DOHH2 (cell line): Measurements from ENCODE around the gene RAD23A.
"Not testable (repeated sequence)": the region's sequence is repeated elsewhere in the genome, so short reads cannot be mapped to it uniquely, and the experiment has no call there.

Experiments
- H3F3A ChIP-seq: fragments of 200-600 bp; sonication (generic), shearing (Covaris generic); 2 replicates; pipeline ENCODE4 v1.6.0; 2016; ENCODE audit warnings: antibody characterized with exemption, mild to moderate bottlenecking; ENCODE audit not compliant: control insufficient read depth, insufficient read depth
- H3K27ac ChIP-seq: fragments of 200-600 bp; sonication (generic); 2 replicates; pipeline ENCODE4 v1.5.1; 2014; ENCODE audit warnings: low read depth, mild to moderate bottlenecking, low read length, moderate library complexity
- H3K27me3 ChIP-seq: fragments of 200-600 bp; sonication (generic); 2 replicates; pipeline ENCODE4 v1.6.1; 2014; ENCODE audit warnings: mild to moderate bottlenecking, low read length, mixed read lengths; ENCODE audit not compliant: control insufficient read depth
- H3K36me3 ChIP-seq: fragments of 200-600 bp; sonication (generic); 2 replicates; pipeline ENCODE4 v1.6.1; 2014; ENCODE audit warnings: mild to moderate bottlenecking, low read length, moderate library complexity, mixed read lengths; ENCODE audit not compliant: control insufficient read depth
- H3K4me1 ChIP-seq: fragments of 200-600 bp; sonication (generic); 2 replicates; pipeline ENCODE4 v1.6.1; 2014; ENCODE audit warnings: mild to moderate bottlenecking, low read length, mixed read lengths; ENCODE audit not compliant: control insufficient read depth
- H3K4me2 ChIP-seq: fragments of 200-600 bp; sonication (generic); 2 replicates; pipeline ENCODE4 v1.6.0; 2014; ENCODE audit warnings: mild to moderate bottlenecking, low read length, moderate library complexity
- H3K4me3 ChIP-seq: fragments of 200-600 bp; sonication (generic); 2 replicates; pipeline ENCODE4 v1.5.1; 2014; ENCODE audit warnings: mild to moderate bottlenecking, low read length, mixed read lengths
- H3K79me2 ChIP-seq: fragments of 200-600 bp; sonication (generic); 2 replicates; pipeline ENCODE4 v1.6.1; 2014; ENCODE audit warnings: mild to moderate bottlenecking, low read length, mixed read lengths; ENCODE audit not compliant: control insufficient read depth
- H3K9me2 ChIP-seq: fragments of 200-600 bp; sonication (generic); replicated peaks from 2 replicates; pipeline ENCODE4 v1.6.1; 2014; ENCODE audit warnings: mild to moderate bottlenecking, low read length, mixed read lengths; ENCODE audit not compliant: control insufficient read depth
- H3K9me3 ChIP-seq: fragments of 200-600 bp; sonication (generic); 2 replicates; pipeline ENCODE4 v1.6.1; 2014; ENCODE audit warnings: antibody characterized with exemption, low read length, mixed read lengths; ENCODE audit not compliant: control insufficient read depth, insufficient read depth
- H4K20me1 ChIP-seq: fragments of 200-600 bp; sonication (generic); 2 replicates; pipeline ENCODE4 v1.6.0; 2014; ENCODE audit warnings: low read depth, mild to moderate bottlenecking, antibody characterized with exemption, low read length, moderate library complexity; ENCODE audit not compliant: control insufficient read depth, insufficient read depth
- EZH2phosphoT487 ChIP-seq: fragments of 200-600 bp; sonication (generic); IDR thresholded peaks from 2 replicates; pipeline ENCODE4 v1.6.1; 2017; ENCODE audit warnings: borderline replicate concordance, mild to moderate bottlenecking, antibody characterized with exemption, low read length, moderate library complexity, mixed read lengths
- TF ChIP-seq, protein P1 (sequence below): fragments of 200-600 bp; sonication (generic); IDR thresholded peaks from one replicate; pipeline ENCODE4 v1.5.1; 2014; ENCODE audit warnings: antibody characterized with exemption, mild to moderate bottlenecking, low read depth, low read length; ENCODE audit not compliant: poor library complexity, severe bottlenecking

The RAD23A gene

DNA sequence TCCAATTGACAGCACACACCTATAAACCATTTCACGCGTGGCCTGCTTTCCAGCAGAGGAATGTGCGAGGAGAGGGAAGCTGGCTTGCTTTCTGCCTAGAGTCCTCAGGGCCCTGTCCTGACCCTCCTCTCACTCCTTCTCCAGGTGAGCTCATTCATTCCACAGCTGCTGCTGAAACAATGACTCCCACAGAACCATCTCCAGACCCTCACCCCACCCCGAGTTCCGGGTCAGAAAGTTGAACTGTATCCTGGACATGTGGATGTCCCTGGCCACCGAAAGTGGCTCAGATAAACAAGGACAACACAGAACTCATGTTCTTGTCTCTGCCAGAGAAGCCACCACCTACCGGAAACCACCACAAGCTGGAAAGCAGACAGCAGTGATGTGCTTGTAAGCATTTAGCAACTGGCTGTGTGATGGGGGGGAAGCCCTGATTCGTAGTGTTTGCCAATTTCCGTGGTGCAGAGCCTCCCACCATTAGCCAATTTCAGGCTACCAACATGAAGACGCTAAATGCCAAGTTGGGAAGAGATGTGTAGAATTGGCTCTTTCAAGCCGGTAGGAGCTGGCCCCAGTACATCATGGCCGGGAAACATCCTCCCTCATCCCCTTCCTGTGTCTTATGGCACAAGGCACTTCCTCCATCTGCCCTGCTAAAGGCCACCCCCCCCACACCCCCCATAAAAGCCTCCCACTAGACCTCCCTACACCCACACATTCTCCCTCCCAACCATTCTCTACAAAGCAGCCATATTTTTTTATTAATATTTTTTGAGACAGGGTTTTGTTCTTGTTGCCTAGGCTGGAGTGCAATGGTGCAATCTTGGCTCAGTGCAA lies 31.6 kb upstream of the RAD23A start:
- Histone ChIP-seq H3F3A (no peaks in the 10 kb centered on the region), H3K27ac (no peak overlapping the region), H3K4me1 (peaks cover 5% of the 10 kb centered on the region), H3K79me2 (no peaks in the 10 kb centered on the region), H3K27me3 (no peaks in the 10 kb centered on the region), H3K9me3 (no peaks in the 10 kb centered on the region), H3K9me2 (no peaks in the 10 kb centered on the region), H3K4me2 (no peak overlapping the region), H3K36me3 (no peaks in the 10 kb centered on the region), H4K20me1 (no peaks in the 10 kb centered on the region), H3K4me3 (no peak overlapping the region)
- TF ChIP-seq, protein P1, sequence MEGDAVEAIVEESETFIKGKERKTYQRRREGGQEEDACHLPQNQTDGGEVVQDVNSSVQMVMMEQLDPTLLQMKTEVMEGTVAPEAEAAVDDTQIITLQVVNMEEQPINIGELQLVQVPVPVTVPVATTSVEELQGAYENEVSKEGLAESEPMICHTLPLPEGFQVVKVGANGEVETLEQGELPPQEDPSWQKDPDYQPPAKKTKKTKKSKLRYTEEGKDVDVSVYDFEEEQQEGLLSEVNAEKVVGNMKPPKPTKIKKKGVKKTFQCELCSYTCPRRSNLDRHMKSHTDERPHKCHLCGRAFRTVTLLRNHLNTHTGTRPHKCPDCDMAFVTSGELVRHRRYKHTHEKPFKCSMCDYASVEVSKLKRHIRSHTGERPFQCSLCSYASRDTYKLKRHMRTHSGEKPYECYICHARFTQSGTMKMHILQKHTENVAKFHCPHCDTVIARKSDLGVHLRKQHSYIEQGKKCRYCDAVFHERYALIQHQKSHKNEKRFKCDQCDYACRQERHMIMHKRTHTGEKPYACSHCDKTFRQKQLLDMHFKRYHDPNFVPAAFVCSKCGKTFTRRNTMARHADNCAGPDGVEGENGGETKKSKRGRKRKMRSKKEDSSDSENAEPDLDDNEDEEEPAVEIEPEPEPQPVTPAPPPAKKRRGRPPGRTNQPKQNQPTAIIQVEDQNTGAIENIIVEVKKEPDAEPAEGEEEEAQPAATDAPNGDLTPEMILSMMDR = no peak

DNA sequence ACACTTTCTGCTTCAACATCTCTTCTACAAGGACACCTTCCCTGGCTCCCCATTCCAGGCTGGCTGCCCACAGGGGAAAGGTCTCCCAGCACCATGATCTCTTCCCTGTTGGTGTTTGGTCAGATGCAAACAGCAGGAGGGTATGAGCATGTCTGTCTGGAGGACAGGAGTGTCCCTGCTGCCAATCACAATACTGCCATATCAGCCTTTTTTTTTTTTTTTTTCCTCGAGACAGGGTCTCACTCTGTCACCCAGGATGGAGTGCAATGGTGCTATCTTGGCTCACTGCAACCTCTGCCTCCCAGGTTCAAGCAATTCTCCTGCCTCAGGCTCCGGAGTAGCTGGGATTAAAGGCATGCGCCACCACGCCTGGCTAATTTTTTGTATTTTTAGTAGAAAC lies 29.8 kb upstream of the RAD23A start:
- not testable (repeated sequence) for H3K36me3 ChIP-seq, H3K27me3 ChIP-seq

DNA sequence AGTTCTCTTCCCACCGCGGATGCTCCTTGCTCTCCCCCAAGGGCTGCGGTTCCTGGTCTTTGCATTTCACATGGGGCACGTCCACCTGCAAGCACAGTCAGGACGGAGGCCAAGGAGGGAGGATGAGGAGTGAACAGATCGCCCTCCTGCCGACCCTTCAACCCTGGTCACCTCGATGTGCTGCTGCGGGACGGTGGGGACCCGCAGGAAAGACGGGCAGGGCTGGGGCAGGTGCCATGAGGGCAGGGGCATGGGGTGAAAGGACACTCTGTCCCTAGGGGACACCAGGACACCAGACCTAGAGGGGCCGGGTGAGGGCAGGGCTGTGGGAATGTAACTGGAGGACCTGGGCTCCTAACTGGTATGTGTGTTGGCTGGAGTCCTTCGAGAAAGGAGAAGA lies 27.4 kb upstream of the RAD23A start:
- Histone ChIP-seq H3K4me2 (no peak overlapping the region), H3K4me1 (peaks cover 9% of the 10 kb centered on the region), H3K27me3 (no peaks in the 10 kb centered on the region), H3F3A (peaks cover 14% of the 10 kb centered on the region), H3K9me2 (no peaks in the 10 kb centered on the region), H3K4me3 (no peak overlapping the region), H4K20me1 (no peaks in the 10 kb centered on the region), H3K36me3 (peaks cover 11% of the 10 kb centered on the region), H3K27ac (no peak overlapping the region), H3K9me3 (no peaks in the 10 kb centered on the region), H3K79me2 (no peaks in the 10 kb centered on the region)
- TF ChIP-seq, protein P1 = no peak
- no peak for TF ChIP-seq EZH2phosphoT487

More for the DNA sequence above, 29.8 kb upstream of the RAD23A start:
- not testable (repeated sequence) for H3K79me2 ChIP-seq, H3K27ac ChIP-seq, H3K9me2 ChIP-seq, H3K4me2 ChIP-seq, H4K20me1 ChIP-seq, H3F3A ChIP-seq, H3K9me3 ChIP-seq, H3K4me3 ChIP-seq, H3K4me1 ChIP-seq

DNA sequence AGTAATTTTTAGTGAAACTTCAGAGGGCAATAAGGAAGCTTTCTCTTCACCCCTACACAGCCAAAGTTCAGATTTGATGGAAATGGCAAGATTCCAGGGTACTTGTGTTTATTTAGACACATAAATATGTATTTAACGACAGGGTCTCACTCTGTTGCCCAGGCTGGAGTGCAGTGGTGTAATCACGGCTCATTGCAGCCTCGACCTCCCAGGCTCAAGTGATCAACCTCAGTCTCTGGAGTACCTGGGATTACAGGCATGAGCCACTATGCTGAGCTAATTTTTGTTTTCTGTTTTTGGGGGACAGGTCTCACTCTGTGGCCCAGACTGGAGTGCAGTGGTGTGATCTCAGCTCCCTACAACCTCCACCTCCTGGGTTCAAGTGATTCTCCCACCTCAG lies 24.6 kb upstream of the RAD23A start:
- TF ChIP-seq EZH2phosphoT487 = no peak
- TF ChIP-seq, protein P1 = no peak
- peaks cover 9% of the 10 kb centered on the region for H3K4me1 ChIP-seq
- H3K79me2 ChIP-seq = no peaks in the 10 kb centered on the region
- no peak overlapping the region for H3K4me2 ChIP-seq
- H3K36me3 ChIP-seq = peaks cover 34% of the 10 kb centered on the region
- no peaks in the 10 kb centered on the region for H4K20me1 ChIP-seq
- H3K27me3 ChIP-seq = no peaks in the 10 kb centered on the region
- H3K9me2 ChIP-seq = no peaks in the 10 kb centered on the region
- no peak overlapping the region for H3K4me3 ChIP-seq
- no peaks in the 10 kb centered on the region for H3K9me3 ChIP-seq
- H3F3A ChIP-seq = peaks cover 14% of the 10 kb centered on the region
- H3K27ac ChIP-seq = peak overlapping the region; percentile 33; the same call in 1 of the 2 replicates
